HEK293 (cell line): ENCODE data around the gene KRT9.

Experiments used
- CTCF ChIA-PET: fragments of 350-600 bp; formaldehyde crosslinking; extraction: SDS; loops from one replicate; lab custom pipeline; 2021; ENCODE audit warnings: antibody characterized with exemption; lab: Yijun Ruan, JAX
- POLR2A ChIA-PET: fragments of 300-600 bp; formaldehyde crosslinking; extraction: SDS; loops from one replicate; lab custom pipeline; 2020; ENCODE audit warnings: antibody characterized with exemption, inconsistent platforms; lab: Yijun Ruan, JAX
- H3K27ac ChIP-seq: fragments of 200-500 bp; sonication (Bioruptor generic); 2 replicates; pipeline ENCODE4 v1.5.1; 2014; ENCODE audit warnings: low read depth, low read length, control low read depth, inconsistent platforms; ENCODE audit errors: extremely low read depth
- H3K36me3 ChIP-seq, 2 experiments: fragments of 200-500 bp in 1 of 2; sonication (Bioruptor generic) in 1 of 2; 1 replicate in 1 of 2; 2 replicates in 1 of 2; pipeline ENCODE4 v1.5.1; 2014 to 2017; ENCODE audit warnings: inconsistent platforms in 2 of 2, low read length in 2 of 2; ENCODE audit not compliant: control insufficient read depth in 2 of 2, insufficient read depth in 1 of 2
- H3K4me1 ChIP-seq: fragments of 200-500 bp; sonication (Bioruptor generic); 2 replicates; pipeline ENCODE4 v1.5.1; 2014; ENCODE audit warnings: mild to moderate bottlenecking, low read length, inconsistent platforms; ENCODE audit not compliant: control insufficient read depth, insufficient read depth
- H3K4me3 ChIP-seq: 2 replicates; pipeline ENCODE4 v1.5.1; 2011; ENCODE audit warnings: low read depth, mild to moderate bottlenecking, control low read depth, low read length, moderate library complexity
- H3K9me3 ChIP-seq: fragments of 200-500 bp; sonication (Bioruptor generic); 2 replicates; pipeline ENCODE4 v1.5.1; 2014; ENCODE audit warnings: low read depth, low read length, inconsistent platforms; ENCODE audit not compliant: control insufficient read depth, insufficient read depth
- EGR2 ChIP-seq: fragments of 450-650 bp; formaldehyde crosslinking; IDR thresholded peaks from 2 replicates; pipeline ENCODE4 v1.5.1; 2016; ENCODE audit warnings: low read depth, missing biosample characterization, missing genetic modification characterization
- OVOL3 ChIP-seq: fragments of 450-650 bp; formaldehyde crosslinking; IDR thresholded peaks from 2 replicates; pipeline ENCODE4 v1.5.1; 2016; ENCODE audit warnings: missing biosample characterization, missing genetic modification characterization
- ZBTB8A ChIP-seq: fragments of 450-650 bp; formaldehyde crosslinking; IDR thresholded peaks from 2 replicates; pipeline ENCODE4 v1.5.1; 2016; ENCODE audit warnings: missing biosample characterization, missing genetic modification characterization
- ZIC2 ChIP-seq: fragments of 450-650 bp; formaldehyde crosslinking; IDR thresholded peaks from 2 replicates; pipeline ENCODE4 v1.5.1; 2016; ENCODE audit warnings: missing biosample characterization, missing genetic modification characterization
- ZNF211 ChIP-seq: fragments of 450-650 bp; formaldehyde crosslinking; IDR thresholded peaks from 2 replicates; pipeline ENCODE4 v1.5.1; 2016; ENCODE audit warnings: low read depth, missing biosample characterization, missing genetic modification characterization
- ZNF600 ChIP-seq: fragments of 450-650 bp; formaldehyde crosslinking; IDR thresholded peaks from 2 replicates; pipeline ENCODE4 v1.5.1; 2016; ENCODE audit warnings: missing biosample characterization, missing genetic modification characterization
- ZNF664 ChIP-seq: fragments of 450-650 bp; formaldehyde crosslinking; IDR thresholded peaks from 2 replicates; pipeline ENCODE4 v1.5.1; 2016; ENCODE audit warnings: missing biosample characterization, missing genetic modification characterization
- ZNF76 ChIP-seq: fragments of 450-650 bp; formaldehyde crosslinking; IDR thresholded peaks from 2 replicates; pipeline ENCODE4; 2016; ENCODE audit warnings: low read depth, missing biosample characterization, missing genetic modification characterization, borderline replicate concordance
- ZNF768 ChIP-seq: fragments of 450-650 bp; formaldehyde crosslinking; IDR thresholded peaks from 2 replicates; pipeline ENCODE4 v1.5.1; 2018; ENCODE audit warnings: missing biosample characterization, mild to moderate bottlenecking, missing genetic modification characterization
- ZSCAN16 ChIP-seq: fragments of 450-650 bp; formaldehyde crosslinking; IDR thresholded peaks from 2 replicates; pipeline ENCODE4 v1.5.1; 2016; ENCODE audit warnings: missing biosample characterization, missing genetic modification characterization
- ZXDB ChIP-seq: fragments of 450-650 bp; formaldehyde crosslinking; IDR thresholded peaks from 2 replicates; pipeline ENCODE4 v1.5.1; 2016; ENCODE audit warnings: missing biosample characterization, missing genetic modification characterization
- TF ChIP-seq, protein P1 (sequence below): fragments of 450-650 bp; formaldehyde crosslinking; IDR thresholded peaks from 2 replicates; pipeline ENCODE4 v1.5.1; 2016; ENCODE audit warnings: missing biosample characterization, missing genetic modification characterization
- TF ChIP-seq, protein P2 (sequence below): fragments of 450-650 bp; formaldehyde crosslinking; IDR thresholded peaks from 2 replicates; pipeline ENCODE4 v1.5.0; 2017; ENCODE audit warnings: missing biosample characterization, missing genetic modification characterization, borderline replicate concordance
- TF ChIP-seq, protein P3 (sequence below): fragments of 450-650 bp; formaldehyde crosslinking; IDR thresholded peaks from 2 replicates; pipeline ENCODE4 v1.5.1; 2016; ENCODE audit warnings: missing biosample characterization, missing genetic modification characterization
- TF ChIP-seq, protein P4 (sequence below): fragments of 450-650 bp; formaldehyde crosslinking; IDR thresholded peaks from 2 replicates; pipeline ENCODE4 v1.5.1; 2016; ENCODE audit warnings: missing biosample characterization, missing genetic modification characterization, low read depth
- TF ChIP-seq, protein P5 (sequence below): fragments of 450-650 bp; formaldehyde crosslinking; IDR thresholded peaks from 2 replicates; pipeline ENCODE4 v1.5.1; 2016; ENCODE audit warnings: missing biosample characterization, missing genetic modification characterization

Gene KRT9

DNA sequence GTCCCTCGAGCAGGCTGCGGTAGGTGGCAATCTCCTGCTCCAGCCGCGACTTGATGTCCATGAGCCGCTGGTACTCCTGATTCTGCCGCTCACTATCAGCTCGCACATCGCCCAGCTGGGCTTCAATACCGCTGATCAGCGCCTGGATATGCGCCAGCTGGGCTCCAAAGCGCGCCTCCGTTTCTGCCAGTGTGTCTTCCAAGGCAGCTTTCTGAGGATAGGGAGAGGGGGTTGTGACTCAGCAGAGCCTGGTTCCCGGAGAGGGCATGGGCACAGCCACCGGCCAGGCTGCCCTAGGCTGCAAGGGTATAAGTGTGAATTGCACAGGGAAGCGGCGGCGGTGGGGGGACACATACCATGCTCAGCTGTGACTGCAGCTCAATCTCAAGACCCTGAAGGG is 48.1 kb downstream of the KRT9 start:
- CTCF ChIA-PET = interaction anchor here (1.0 to 3.1 kb wide), 3 partner anchors 25 to 144 kb away, joined by 5 to 25 read pairs (median 7); no protein-coding TSS in a partner anchor
- Histone ChIP-seq H3K36me3 (peaks cover 0 to 4% of the 10 kb centered on the region in 2 experiments; a peak in 2 of 3 replicates), H3K27ac (0 out of 2 replicates have a peak overlapping the region, but pooled peaks have one; percentile 13), H3K9me3 (no peaks in the 10 kb centered on the region), H3K4me1 (peaks cover 23% of the 10 kb centered on the region), H3K4me3 (no peak overlapping the region)
- POLR2A ChIA-PET = no interaction called here
- TF ChIP-seq, protein P1, sequence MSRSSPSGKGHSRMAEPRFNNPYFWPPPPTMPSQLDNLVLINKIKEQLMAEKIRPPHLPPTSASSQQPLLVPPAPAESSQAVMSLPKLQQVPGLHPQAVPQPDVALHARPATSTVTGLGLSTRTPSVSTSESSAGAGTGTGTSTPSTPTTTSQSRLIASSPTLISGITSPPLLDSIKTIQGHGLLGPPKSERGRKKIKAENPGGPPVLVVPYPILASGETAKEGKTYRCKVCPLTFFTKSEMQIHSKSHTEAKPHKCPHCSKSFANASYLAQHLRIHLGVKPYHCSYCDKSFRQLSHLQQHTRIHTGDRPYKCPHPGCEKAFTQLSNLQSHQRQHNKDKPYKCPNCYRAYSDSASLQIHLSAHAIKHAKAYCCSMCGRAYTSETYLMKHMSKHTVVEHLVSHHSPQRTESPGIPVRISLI = no peak
- TF ChIP-seq OVOL3 (tag by site-specific recombination) (no peak), ZNF76 (no peak), ZNF600 (tag by site-specific recombination) (peak; percentile 75)
- TF ChIP-seq, protein P2, sequence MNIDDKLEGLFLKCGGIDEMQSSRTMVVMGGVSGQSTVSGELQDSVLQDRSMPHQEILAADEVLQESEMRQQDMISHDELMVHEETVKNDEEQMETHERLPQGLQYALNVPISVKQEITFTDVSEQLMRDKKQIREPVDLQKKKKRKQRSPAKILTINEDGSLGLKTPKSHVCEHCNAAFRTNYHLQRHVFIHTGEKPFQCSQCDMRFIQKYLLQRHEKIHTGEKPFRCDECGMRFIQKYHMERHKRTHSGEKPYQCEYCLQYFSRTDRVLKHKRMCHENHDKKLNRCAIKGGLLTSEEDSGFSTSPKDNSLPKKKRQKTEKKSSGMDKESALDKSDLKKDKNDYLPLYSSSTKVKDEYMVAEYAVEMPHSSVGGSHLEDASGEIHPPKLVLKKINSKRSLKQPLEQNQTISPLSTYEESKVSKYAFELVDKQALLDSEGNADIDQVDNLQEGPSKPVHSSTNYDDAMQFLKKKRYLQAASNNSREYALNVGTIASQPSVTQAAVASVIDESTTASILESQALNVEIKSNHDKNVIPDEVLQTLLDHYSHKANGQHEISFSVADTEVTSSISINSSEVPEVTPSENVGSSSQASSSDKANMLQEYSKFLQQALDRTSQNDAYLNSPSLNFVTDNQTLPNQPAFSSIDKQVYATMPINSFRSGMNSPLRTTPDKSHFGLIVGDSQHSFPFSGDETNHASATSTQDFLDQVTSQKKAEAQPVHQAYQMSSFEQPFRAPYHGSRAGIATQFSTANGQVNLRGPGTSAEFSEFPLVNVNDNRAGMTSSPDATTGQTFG (tag by site-specific recombination) = no peak

DNA sequence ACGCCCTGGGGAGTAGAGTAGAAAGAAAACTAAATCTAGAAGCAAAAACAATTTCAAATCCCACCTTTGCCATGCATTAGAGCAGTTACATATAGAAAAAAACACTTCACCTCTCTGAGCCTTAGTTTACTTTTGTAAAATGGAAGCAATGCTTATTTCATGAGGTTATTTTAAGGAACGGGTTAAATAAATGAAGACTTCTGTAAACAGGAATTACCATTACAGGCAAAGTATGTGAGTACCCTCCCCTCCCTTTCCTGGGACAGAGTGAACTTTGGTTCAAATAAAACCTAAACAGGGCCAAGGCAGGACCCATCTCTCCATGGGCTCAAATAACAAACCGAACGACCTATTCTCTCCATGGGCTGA is 48.6 kb downstream of the KRT9 start:
- Histone ChIP-seq H3K36me3 (peaks cover 0 to 4% of the 10 kb centered on the region in 2 experiments; a peak in 2 of 3 replicates), H3K4me3 (no peak overlapping the region), H3K27ac (no peak overlapping the region), H3K9me3 (no peaks in the 10 kb centered on the region)
- ChIA-PET POLR2A (no interaction called here), CTCF (interaction anchor here (0.8 to 3.1 kb wide), 2 partner anchors 26 to 139 kb away, joined by 3 to 25 read pairs; no protein-coding TSS in a partner anchor)
- TF ChIP-seq ZIC2 (no peak), ZNF211 (tag by site-specific recombination) (no peak)
- TF ChIP-seq, all 188 proteins: peak for 0
- peaks cover 23% of the 10 kb centered on the region for H3K4me1 ChIP-seq

DNA sequence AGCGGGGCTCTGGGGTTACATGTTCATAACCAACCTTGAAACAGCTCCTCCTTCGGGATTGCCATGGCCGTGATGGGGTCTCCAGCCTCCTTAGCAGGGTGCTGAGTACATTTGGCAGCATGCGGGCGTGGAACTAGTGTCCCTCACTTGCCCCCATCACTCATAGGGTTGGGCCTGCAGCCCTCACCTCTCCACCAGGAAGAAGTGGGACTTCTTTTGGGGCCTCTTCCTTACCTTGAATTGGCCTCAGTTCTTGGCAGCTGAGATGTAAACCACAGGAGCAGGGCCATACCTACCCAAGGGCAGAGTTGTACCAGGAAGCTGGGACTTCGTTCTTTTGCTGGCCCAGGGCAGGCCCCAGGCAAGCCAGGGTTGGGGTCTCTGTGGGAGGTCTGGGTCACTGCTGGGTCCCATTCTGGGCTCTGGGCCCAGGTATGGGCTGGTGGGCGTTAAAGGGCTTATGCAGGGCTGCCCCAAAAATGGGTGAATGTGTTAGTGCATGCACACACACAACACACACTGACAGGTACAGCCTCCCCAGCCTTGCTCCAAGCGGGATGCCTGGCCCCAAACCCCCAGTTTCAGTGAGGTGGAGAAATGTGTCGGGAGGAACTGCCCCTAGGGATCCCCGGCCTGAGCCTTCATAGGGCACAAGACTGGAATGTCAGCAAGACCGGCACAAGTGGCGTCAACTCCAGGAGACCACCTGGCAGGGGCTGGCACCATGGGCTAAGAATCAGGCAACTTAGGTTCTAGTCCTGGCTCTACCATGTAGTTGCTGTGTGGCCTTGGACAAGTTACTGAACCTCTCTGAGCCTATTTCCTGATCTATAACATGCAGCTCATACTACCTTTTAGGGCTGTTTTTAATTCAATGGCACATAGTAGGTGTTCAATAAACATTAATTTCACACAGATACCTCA is 49.3 kb downstream of the KRT9 start:
- ChIA-PET CTCF (interaction anchor here (0.6 to 2.6 kb wide), 8 partner anchors 16 to 336 kb away, joined by 3 to 20 read pairs (median 4); no protein-coding TSS in a partner anchor), POLR2A (interaction anchor here (0.9 to 1.8 kb wide), 2 partner anchors 12 to 167 kb away, joined by 3 to 5 read pairs; no protein-coding TSS in a partner anchor)
- H3K9me3 ChIP-seq = no peaks in the 10 kb centered on the region
- H3K4me1 ChIP-seq = peaks cover 23% of the 10 kb centered on the region
- TF ChIP-seq ZBTB8A (tag by site-specific recombination) (peak; percentile 70), ZXDB (tag by site-specific recombination) (no peak), EGR2 (tag by site-specific recombination) (no peak), ZNF768 (peak; percentile 95; the same call in 1 of the 2 replicates), ZSCAN16 (tag by site-specific recombination) (no peak), ZNF664 (peak; percentile 78)
- TF ChIP-seq, protein P3, sequence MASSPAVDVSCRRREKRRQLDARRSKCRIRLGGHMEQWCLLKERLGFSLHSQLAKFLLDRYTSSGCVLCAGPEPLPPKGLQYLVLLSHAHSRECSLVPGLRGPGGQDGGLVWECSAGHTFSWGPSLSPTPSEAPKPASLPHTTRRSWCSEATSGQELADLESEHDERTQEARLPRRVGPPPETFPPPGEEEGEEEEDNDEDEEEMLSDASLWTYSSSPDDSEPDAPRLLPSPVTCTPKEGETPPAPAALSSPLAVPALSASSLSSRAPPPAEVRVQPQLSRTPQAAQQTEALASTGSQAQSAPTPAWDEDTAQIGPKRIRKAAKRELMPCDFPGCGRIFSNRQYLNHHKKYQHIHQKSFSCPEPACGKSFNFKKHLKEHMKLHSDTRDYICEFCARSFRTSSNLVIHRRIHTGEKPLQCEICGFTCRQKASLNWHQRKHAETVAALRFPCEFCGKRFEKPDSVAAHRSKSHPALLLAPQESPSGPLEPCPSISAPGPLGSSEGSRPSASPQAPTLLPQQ (tag by site-specific recombination) = no peak
- TF ChIP-seq, protein P4, sequence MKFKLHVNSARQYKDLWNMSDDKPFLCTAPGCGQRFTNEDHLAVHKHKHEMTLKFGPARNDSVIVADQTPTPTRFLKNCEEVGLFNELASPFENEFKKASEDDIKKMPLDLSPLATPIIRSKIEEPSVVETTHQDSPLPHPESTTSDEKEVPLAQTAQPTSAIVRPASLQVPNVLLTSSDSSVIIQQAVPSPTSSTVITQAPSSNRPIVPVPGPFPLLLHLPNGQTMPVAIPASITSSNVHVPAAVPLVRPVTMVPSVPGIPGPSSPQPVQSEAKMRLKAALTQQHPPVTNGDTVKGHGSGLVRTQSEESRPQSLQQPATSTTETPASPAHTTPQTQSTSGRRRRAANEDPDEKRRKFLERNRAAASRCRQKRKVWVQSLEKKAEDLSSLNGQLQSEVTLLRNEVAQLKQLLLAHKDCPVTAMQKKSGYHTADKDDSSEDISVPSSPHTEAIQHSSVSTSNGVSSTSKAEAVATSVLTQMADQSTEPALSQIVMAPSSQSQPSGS (tag by site-specific recombination) = no peak
- TF ChIP-seq, protein P5, sequence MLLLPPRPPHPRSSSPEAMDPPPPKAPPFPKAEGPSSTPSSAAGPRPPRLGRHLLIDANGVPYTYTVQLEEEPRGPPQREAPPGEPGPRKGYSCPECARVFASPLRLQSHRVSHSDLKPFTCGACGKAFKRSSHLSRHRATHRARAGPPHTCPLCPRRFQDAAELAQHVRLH = peak; percentile 40; the same call in 1 of the 2 replicates
- H3K4me3 ChIP-seq = no peak overlapping the region
- no peak overlapping the region for H3K27ac ChIP-seq
- peaks cover 0 to 4% of the 10 kb centered on the region in 2 experiments; a peak in 2 of 3 replicates for H3K36me3 ChIP-seq
